Fibroblast of the aortic adventitia (primary cell): ENCODE data around the gene TBC1D13. TPM values are rescaled to one million over a fixed set of nuclear protein-coding genes. Genes with fewer than 3 reads are reported as not detected.

Source experiments
- DNase-seq: peaks from one replicate; pipeline ENCODE4 v3.0.0-alpha.2; 2010; ENCODE audit warnings: low read depth
- H3K4me3 ChIP-seq: 2 replicates; pipeline ENCODE4 v1.5.1; 2011; ENCODE audit warnings: low read depth, mild to moderate bottlenecking, control low read depth, low read length, moderate library complexity
- CTCF ChIP-seq: IDR thresholded peaks from 2 replicates; pipeline ENCODE4 v1.5.1; 2011; ENCODE audit warnings: mild to moderate bottlenecking, low read length, control low read depth, inconsistent platforms; ENCODE audit not compliant: insufficient read depth
- total RNA-seq: library from RNA; depleted of rRNA; stranded (reverse); fragments of >200 nt; gene quantifications from 2 replicates; pipeline ENCODE4 v1.2.3, GENCODE V29; 2012; ENCODE audit warnings: low replicate concordance

Gene TBC1D13
- total RNA-seq, 1 donor = 24.2 TPM

- no peak for DNase-seq
- TF ChIP-seq CTCF = no peak
Measured at GRCh38 chr9:128757602-128758001, 29.5 kb upstream of the TBC1D13 start.

GRCh38 chr9:128762671-128763449 lies 24.2 kb upstream of the TBC1D13 start:
- no peak overlapping the region for H3K4me3 ChIP-seq
- DNase-seq = no peak
- TF ChIP-seq CTCF = no peak

More at GRCh38 chr9:128757602-128758001, 29.5 kb upstream of the TBC1D13 start:
- H3K4me3 ChIP-seq = no peak overlapping the region

- no peak overlapping the region for H3K4me3 ChIP-seq
- no peak for TF ChIP-seq CTCF
- DNase-seq = no peak
Measured at GRCh38 chr9:128764361-128764760, 22.7 kb upstream of the TBC1D13 start.

GRCh38 chr9:128765499-128765898 lies 21.6 kb upstream of the TBC1D13 start:
- no peak for DNase-seq
- H3K4me3 ChIP-seq = no peak overlapping the region
- no peak for TF ChIP-seq CTCF

GRCh38 chr9:128768606-128769005 lies 18.4 kb upstream of the TBC1D13 start:
- no peak for DNase-seq
- no peak overlapping the region for H3K4me3 ChIP-seq
- TF ChIP-seq CTCF = no peak

GRCh38 chr9:128770286-128771030 lies 16.6 kb upstream of the TBC1D13 start:
- DNase-seq = no peak
- no peak for TF ChIP-seq CTCF

More at GRCh38 chr9:128770286-128771030, 16.6 kb upstream of the TBC1D13 start:
- H3K4me3 ChIP-seq = peak overlapping the region; percentile 99
